ENCODE data around the gene CNOT11. TPM values are rescaled to one million over a fixed set of nuclear protein-coding genes. Genes with fewer than 3 reads are reported as not detected.
"Not testable (repeated sequence)": the region's sequence is repeated elsewhere in the genome, so short reads cannot be mapped to it uniquely, and the experiment has no call there.

The CNOT11 gene
- total RNA-seq, 2 experiments from 2014 or later: 56.7 to 59.7 TPM

DNA sequence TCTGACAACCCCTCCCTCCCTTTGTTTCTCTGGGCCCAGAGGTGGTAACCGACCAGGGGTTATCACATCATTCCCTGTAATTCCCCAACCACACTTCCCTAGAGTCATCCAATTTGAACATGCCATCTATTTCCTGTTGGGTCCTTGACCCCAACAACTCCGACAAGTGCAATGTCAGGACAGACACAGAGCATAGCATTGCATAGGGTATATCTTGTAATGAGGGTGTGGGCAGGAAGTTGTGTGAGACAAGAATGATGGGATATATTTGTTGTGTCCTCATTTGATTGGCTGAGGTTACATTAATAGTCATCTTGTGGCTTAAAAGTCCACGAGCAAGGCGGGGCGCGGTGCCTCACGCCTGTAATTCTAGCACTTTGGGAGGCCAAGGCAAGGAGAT is 33.4 kb upstream of the CNOT11 start:
- Mint-ChIP-seq H3K4me3 (no peak overlapping the region), H3K27ac (no peak overlapping the region), H3K4me1 (ENCODE audit: low read depth) (peaks cover 9% of the 10 kb centered on the region), H3K9me3 (peaks cover 7% of the 10 kb centered on the region), H3K27me3 (no peaks in the 10 kb centered on the region), H3K36me3 (ENCODE audit: low read depth) (peaks cover 4% of the 10 kb centered on the region)
- ATAC-seq (no peak), DNase-seq (peak; percentile 13)
- ChIA-PET POLR2A (no interaction called here), CTCF (interaction anchor here (1.7 to 2.3 kb wide), 2 partner anchors 11 to 21 kb away, joined by 5 to 10 read pairs; no protein-coding TSS in a partner anchor)
- intact Hi-C loops (cut with micrococcal nuclease): no loop called here
- TF ChIP-seq, protein P1, sequence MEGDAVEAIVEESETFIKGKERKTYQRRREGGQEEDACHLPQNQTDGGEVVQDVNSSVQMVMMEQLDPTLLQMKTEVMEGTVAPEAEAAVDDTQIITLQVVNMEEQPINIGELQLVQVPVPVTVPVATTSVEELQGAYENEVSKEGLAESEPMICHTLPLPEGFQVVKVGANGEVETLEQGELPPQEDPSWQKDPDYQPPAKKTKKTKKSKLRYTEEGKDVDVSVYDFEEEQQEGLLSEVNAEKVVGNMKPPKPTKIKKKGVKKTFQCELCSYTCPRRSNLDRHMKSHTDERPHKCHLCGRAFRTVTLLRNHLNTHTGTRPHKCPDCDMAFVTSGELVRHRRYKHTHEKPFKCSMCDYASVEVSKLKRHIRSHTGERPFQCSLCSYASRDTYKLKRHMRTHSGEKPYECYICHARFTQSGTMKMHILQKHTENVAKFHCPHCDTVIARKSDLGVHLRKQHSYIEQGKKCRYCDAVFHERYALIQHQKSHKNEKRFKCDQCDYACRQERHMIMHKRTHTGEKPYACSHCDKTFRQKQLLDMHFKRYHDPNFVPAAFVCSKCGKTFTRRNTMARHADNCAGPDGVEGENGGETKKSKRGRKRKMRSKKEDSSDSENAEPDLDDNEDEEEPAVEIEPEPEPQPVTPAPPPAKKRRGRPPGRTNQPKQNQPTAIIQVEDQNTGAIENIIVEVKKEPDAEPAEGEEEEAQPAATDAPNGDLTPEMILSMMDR (IDR thresholded peaks at IDR 0.05): no peak

DNA sequence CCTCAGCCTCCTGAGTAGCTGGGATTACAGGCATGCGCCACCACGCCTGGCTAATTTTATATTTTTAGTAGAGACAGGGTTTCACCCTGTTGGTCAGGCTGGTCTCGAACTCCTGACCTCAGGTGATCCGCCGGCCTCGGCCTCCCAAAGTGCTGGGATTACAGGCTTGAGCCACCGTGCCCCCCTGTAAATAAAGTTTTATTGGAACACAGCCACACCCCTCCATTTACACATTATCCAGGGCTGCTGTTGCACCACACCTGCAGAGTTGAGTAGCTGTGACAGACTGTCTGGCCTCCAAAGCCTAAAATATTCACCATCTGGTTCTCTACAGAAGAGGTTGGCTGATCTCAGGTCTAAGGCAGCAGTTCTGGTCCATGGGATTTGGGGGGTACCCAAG is 32.6 kb upstream of the CNOT11 start:
- DNase-seq; intact Hi-C loops (cut with micrococcal nuclease); POLR2A ChIA-PET; H3K4me3 Mint-ChIP-seq; ATAC-seq; H3K27me3 Mint-ChIP-seq; H3K27ac Mint-ChIP-seq; CTCF ChIA-PET; H3K36me3 Mint-ChIP-seq (ENCODE audit: low read depth): not testable (repeated sequence)
- Mint-ChIP-seq H3K9me3 (peaks cover 11% of the 10 kb centered on the region), H3K4me1 (ENCODE audit: low read depth) (peaks cover 13% of the 10 kb centered on the region)

- ChIA-PET CTCF (interaction anchor here (0.8 to 1.8 kb wide), 4 partner anchors 17 to 617 kb away, joined by 3 to 5 read pairs (median 4); no protein-coding TSS in a partner anchor), POLR2A (no interaction called here)
- peaks cover 4% of the 10 kb centered on the region for H3K36me3 Mint-ChIP-seq (ENCODE audit: low read depth)
- H3K9me3 Mint-ChIP-seq: peaks cover 12% of the 10 kb centered on the region
- peak; percentile 92 for ATAC-seq
- peak; percentile 72 for DNase-seq
- H3K27ac Mint-ChIP-seq: peak overlapping the region; percentile 82
- intact Hi-C loops (cut with micrococcal nuclease): no loop called here
- H3K4me3 Mint-ChIP-seq: peak overlapping the region; percentile 37
- TF ChIP-seq, protein P1 (IDR thresholded peaks at IDR 0.05): no peak
- no peaks in the 10 kb centered on the region for H3K27me3 Mint-ChIP-seq
- peaks cover 13% of the 10 kb centered on the region for H3K4me1 Mint-ChIP-seq (ENCODE audit: low read depth)
Observed at GRCh38 chr2:101223814-101224231, 28.9 kb upstream of the CNOT11 start.

GRCh38 chr2:101230541-101231001 is 22.1 kb upstream of the CNOT11 start:
- Mint-ChIP-seq H3K9me3 (no peaks in the 10 kb centered on the region), H3K27ac (no peak overlapping the region), H3K4me1 (ENCODE audit: low read depth) (no peaks in the 10 kb centered on the region), H3K4me3 (no peak overlapping the region), H3K36me3 (ENCODE audit: low read depth) (no peaks in the 10 kb centered on the region), H3K27me3 (no peaks in the 10 kb centered on the region)
- intact Hi-C loops (cut with micrococcal nuclease): no loop called here
- DNase-seq: no peak
- POLR2A ChIA-PET: no interaction called here
- CTCF ChIA-PET: interaction anchor here (0.7 to 1.3 kb wide), 4 partner anchors 10 to 174 kb away, joined by 3 to 7 read pairs (median 4); no protein-coding TSS in a partner anchor
- TF ChIP-seq, protein P1 (IDR thresholded peaks at IDR 0.05): no peak
- ATAC-seq: no peak

DNA sequence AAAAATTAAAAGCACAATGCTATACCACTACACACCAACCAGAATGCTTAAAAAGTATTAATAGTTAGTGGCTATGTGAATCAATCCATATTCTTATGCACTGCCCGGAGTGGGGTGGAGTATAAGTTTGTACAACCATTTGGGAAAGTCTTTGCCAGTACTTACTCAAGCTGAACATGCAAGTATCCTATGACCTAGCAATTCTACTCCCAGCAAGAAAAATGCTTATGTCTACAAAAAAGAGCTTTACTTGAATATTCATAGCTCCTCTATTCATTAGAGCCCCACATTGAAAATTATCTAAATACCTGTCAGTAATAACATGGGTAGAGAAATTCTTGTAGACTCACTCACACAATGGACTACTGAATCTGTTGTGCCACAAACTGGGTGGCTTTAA is 21.4 kb upstream of the CNOT11 start:
- ATAC-seq: no peak
- no peaks in the 10 kb centered on the region for H3K9me3 Mint-ChIP-seq
- H3K36me3 Mint-ChIP-seq (ENCODE audit: low read depth): no peaks in the 10 kb centered on the region
- DNase-seq: no peak
- no peak overlapping the region for H3K4me3 Mint-ChIP-seq
- TF ChIP-seq, protein P1 (IDR thresholded peaks at IDR 0.05): no peak
- POLR2A ChIA-PET: no interaction called here
- H3K27me3 Mint-ChIP-seq: no peaks in the 10 kb centered on the region
- H3K4me1 Mint-ChIP-seq (ENCODE audit: low read depth): no peaks in the 10 kb centered on the region
- no peak overlapping the region for H3K27ac Mint-ChIP-seq
- CTCF ChIA-PET: interaction anchor here (0.8 to 1.3 kb wide), 4 partner anchors 9 to 26 kb away, joined by 3 to 7 read pairs (median 4); no protein-coding TSS in a partner anchor
- intact Hi-C loops (cut with micrococcal nuclease): no loop called here
